ENCODE data around the gene CTSZ. TPM values are rescaled to one million over a fixed set of nuclear protein-coding genes. Genes with fewer than 3 reads are reported as not detected.

Gene CTSZ
- total and polyA plus RNA-seq, 10 of the 15 experiments (the other 5 are each of a cell fraction or from before 2014, with no cell fraction given), result 6.0 to 301 (median 154) TPM

DNA sequence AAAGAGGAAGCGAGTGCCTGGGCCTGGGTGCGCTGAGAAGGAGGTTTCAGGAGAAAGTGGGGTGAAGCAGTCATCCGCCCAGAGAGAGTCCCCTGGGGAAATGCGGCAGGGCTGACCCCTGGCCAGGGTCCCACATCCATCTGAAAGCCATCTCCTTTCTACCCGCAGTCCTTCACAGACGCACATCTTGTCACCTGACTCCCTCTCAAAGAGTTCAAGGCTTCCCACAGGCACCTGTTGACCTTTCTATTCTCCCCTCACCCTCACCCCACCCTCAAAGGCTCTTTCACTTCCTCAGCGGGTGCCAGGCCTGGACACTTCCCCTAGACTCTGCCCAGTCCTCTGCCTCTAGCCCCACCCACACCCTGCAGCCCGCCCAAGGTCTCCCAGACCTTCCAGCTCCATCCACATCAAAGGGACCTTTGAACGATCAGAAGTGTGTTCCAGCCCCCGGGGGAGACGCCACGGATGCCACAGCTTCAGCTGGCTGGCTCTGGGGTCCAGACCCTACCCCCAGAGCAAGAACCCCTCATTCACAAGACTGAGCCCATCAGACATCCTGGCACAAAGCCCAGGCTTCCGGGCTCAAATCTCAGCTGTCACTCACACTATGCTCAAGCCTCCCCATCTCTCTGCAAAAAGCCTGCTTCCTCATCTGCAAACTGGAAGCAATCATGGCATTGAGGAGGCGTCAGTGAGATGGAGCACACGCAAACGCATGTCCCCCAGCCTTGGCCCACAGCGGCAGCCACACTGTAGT, 2.1 kb downstream of the CTSZ start (continued):
- TF ChIP-seq CREB1 (IDR thresholded peaks at IDR 0.05; ENCODE audit: low read depth) (0 out of 2 replicates have a peak, but pooled peaks have one; percentile 38), SRF (IDR thresholded peaks at IDR 0.05; ENCODE audit: low read depth in 2 of 2, low read length in 2 of 2) (no peak), ZBED1 (IDR thresholded peaks at IDR 0.05; ENCODE audit: borderline replicate concordance) (no peak; the same call in 1 of the 2 replicates), SPI1 (IDR thresholded peaks at IDR 0.05; ENCODE audit: borderline replicate concordance, insufficient read depth, low read depth, low read length) (peak; percentile 93), POLR2AphosphoS2 (IDR thresholded peaks at IDR 0.05; ENCODE audit: low read depth, low read length) (no peak), BACH1 (IDR thresholded peaks at IDR 0.05; ENCODE audit: borderline replicate concordance) (peak; percentile 1; the same call in 1 of the 2 replicates), HDGF (IDR thresholded peaks at IDR 0.05) (peak; percentile 9; the same call in 1 of the 2 replicates), KLF5 (IDR thresholded peaks at IDR 0.05; ENCODE audit: partially characterized antibody) (no peak), RELA (IDR thresholded peaks at IDR 0.05; ENCODE audit: borderline replicate concordance, partially characterized antibody) (peak; percentile 94), ZNF207 (IDR thresholded peaks at IDR 0.05; ENCODE audit: borderline replicate concordance) (0 out of 2 replicates have a peak, but pooled peaks have one; percentile 10)
- TF ChIP-seq, protein P1, sequence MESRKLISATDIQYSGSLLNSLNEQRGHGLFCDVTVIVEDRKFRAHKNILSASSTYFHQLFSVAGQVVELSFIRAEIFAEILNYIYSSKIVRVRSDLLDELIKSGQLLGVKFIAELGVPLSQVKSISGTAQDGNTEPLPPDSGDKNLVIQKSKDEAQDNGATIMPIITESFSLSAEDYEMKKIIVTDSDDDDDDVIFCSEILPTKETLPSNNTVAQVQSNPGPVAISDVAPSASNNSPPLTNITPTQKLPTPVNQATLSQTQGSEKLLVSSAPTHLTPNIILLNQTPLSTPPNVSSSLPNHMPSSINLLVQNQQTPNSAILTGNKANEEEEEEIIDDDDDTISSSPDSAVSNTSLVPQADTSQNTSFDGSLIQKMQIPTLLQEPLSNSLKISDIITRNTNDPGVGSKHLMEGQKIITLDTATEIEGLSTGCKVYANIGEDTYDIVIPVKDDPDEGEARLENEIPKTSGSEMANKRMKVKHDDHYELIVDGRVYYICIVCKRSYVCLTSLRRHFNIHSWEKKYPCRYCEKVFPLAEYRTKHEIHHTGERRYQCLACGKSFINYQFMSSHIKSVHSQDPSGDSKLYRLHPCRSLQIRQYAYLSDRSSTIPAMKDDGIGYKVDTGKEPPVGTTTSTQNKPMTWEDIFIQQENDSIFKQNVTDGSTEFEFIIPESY (IDR thresholded peaks at IDR 0.05), result no peak
- TF ChIP-seq, protein P2, sequence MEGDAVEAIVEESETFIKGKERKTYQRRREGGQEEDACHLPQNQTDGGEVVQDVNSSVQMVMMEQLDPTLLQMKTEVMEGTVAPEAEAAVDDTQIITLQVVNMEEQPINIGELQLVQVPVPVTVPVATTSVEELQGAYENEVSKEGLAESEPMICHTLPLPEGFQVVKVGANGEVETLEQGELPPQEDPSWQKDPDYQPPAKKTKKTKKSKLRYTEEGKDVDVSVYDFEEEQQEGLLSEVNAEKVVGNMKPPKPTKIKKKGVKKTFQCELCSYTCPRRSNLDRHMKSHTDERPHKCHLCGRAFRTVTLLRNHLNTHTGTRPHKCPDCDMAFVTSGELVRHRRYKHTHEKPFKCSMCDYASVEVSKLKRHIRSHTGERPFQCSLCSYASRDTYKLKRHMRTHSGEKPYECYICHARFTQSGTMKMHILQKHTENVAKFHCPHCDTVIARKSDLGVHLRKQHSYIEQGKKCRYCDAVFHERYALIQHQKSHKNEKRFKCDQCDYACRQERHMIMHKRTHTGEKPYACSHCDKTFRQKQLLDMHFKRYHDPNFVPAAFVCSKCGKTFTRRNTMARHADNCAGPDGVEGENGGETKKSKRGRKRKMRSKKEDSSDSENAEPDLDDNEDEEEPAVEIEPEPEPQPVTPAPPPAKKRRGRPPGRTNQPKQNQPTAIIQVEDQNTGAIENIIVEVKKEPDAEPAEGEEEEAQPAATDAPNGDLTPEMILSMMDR (IDR thresholded peaks at IDR 0.05 in 2 of 3, conservative IDR thresholded peaks at IDR 0.05 in 1 of 3; ENCODE audit: control insufficient read depth in 2 of 3, extremely low read depth in 1 of 3, insufficient read depth in 1 of 3, low read depth in 3 of 3, low read length in 3 of 3), result no peak
- TF ChIP-seq, protein P3, sequence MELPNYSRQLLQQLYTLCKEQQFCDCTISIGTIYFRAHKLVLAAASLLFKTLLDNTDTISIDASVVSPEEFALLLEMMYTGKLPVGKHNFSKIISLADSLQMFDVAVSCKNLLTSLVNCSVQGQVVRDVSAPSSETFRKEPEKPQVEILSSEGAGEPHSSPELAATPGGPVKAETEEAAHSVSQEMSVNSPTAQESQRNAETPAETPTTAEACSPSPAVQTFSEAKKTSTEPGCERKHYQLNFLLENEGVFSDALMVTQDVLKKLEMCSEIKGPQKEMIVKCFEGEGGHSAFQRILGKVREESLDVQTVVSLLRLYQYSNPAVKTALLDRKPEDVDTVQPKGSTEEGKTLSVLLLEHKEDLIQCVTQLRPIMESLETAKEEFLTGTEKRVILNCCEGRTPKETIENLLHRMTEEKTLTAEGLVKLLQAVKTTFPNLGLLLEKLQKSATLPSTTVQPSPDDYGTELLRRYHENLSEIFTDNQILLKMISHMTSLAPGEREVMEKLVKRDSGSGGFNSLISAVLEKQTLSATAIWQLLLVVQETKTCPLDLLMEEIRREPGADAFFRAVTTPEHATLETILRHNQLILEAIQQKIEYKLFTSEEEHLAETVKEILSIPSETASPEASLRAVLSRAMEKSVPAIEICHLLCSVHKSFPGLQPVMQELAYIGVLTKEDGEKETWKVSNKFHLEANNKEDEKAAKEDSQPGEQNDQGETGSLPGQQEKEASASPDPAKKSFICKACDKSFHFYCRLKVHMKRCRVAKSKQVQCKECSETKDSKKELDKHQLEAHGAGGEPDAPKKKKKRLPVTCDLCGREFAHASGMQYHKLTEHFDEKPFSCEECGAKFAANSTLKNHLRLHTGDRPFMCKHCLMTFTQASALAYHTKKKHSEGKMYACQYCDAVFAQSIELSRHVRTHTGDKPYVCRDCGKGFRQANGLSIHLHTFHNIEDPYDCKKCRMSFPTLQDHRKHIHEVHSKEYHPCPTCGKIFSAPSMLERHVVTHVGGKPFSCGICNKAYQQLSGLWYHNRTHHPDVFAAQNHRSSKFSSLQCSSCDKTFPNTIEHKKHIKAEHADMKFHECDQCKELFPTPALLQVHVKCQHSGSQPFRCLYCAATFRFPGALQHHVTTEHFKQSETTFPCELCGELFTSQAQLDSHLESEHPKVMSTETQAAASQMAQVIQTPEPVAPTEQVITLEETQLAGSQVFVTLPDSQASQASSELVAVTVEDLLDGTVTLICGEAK (IDR thresholded peaks at IDR 0.05; ENCODE audit: borderline replicate concordance), result no peak
- TF ChIP-seq, protein P4, sequence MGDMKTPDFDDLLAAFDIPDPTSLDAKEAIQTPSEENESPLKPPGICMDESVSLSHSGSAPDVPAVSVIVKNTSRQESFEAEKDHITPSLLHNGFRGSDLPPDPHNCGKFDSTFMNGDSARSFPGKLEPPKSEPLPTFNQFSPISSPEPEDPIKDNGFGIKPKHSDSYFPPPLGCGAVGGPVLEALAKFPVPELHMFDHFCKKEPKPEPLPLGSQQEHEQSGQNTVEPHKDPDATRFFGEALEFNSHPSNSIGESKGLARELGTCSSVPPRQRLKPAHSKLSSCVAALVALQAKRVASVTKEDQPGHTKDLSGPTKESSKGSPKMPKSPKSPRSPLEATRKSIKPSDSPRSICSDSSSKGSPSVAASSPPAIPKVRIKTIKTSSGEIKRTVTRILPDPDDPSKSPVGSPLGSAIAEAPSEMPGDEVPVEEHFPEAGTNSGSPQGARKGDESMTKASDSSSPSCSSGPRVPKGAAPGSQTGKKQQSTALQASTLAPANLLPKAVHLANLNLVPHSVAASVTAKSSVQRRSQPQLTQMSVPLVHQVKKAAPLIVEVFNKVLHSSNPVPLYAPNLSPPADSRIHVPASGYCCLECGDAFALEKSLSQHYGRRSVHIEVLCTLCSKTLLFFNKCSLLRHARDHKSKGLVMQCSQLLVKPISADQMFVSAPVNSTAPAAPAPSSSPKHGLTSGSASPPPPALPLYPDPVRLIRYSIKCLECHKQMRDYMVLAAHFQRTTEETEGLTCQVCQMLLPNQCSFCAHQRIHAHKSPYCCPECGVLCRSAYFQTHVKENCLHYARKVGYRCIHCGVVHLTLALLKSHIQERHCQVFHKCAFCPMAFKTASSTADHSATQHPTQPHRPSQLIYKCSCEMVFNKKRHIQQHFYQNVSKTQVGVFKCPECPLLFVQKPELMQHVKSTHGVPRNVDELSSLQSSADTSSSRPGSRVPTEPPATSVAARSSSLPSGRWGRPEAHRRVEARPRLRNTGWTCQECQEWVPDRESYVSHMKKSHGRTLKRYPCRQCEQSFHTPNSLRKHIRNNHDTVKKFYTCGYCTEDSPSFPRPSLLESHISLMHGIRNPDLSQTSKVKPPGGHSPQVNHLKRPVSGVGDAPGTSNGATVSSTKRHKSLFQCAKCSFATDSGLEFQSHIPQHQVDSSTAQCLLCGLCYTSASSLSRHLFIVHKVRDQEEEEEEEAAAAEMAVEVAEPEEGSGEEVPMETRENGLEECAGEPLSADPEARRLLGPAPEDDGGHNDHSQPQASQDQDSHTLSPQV (IDR thresholded peaks at IDR 0.05), result no peak

Measured in GM12878 (cell line).